ENCODE results near the gene HDAC6.

GRCh38 chrX:48818866-48819265 is 17.0 kb downstream of the HDAC6 start:
- TF ChIP-seq CTCF (IDR thresholded peaks at IDR 0.05) (no peak), POLR2A (IDR thresholded peaks at IDR 0.05) (no peak)

Measured in lower leg skin (tissue), 3 donors.